PC-3 (cell line): Measurements from ENCODE around the gene VPS13C. TPM values are rescaled to one million over a fixed set of nuclear protein-coding genes. Genes with fewer than 3 reads are reported as not detected.

Source experiments
- ATAC-seq: fragments of 200-7000 bp; cut with Tn5 transposase; 2 replicates; pipeline ENCODE4 v1.9.1; 2020; ENCODE audit warnings: mild to moderate bottlenecking, moderate library complexity
- BruUV-seq: library from RNA; stranded (reverse); fragments of 400-500 nt; replicated peaks from 2 replicates; lab custom pipeline; 2021; lab: Mats Ljungman, UMichigan
- CTCF ChIA-PET: fragments of 300-600 bp; sonication (Branson Sonifier 250); formaldehyde crosslinking; loops from one replicate; lab custom pipeline; 2022; ENCODE audit warnings: antibody characterized with exemption; lab: Charles Lee
- POLR2A ChIA-PET: fragments of 300-600 bp; sonication (Branson Sonifier 250); formaldehyde crosslinking; loops from one replicate; lab custom pipeline; 2022; ENCODE audit warnings: antibody characterized with exemption; ENCODE audit not compliant: unreplicated experiment; lab: Charles Lee
- DNase-seq: peaks from one replicate; pipeline ENCODE4 v3.0.0-alpha.2; 2015
- H2AFZ ChIP-seq: fragments of 300-600 bp; sonication (generic); 2 replicates; pipeline ENCODE4 v1.6.0; 2016; ENCODE audit warnings: antibody characterized with exemption, low read length
- H3F3A ChIP-seq: fragments of 300-600 bp; sonication (generic); one replicate; pipeline ENCODE4 v1.6.0; 2017; ENCODE audit warnings: antibody characterized with exemption, low read length, control low read depth, mild to moderate bottlenecking; ENCODE audit not compliant: unreplicated experiment
- H3K27ac ChIP-seq: fragments of 300-600 bp; sonication (generic); 2 replicates; pipeline ENCODE4 v1.5.1; 2016; ENCODE audit warnings: mild to moderate bottlenecking, low read length
- H3K27me3 ChIP-seq: fragments of 300-600 bp; sonication (generic); 2 replicates; pipeline ENCODE4 v1.6.1; 2016; ENCODE audit warnings: low read length, mixed read lengths
- H3K36me3 ChIP-seq: fragments of 300-600 bp; sonication (generic); 2 replicates; pipeline ENCODE4 v1.6.1; 2016; ENCODE audit warnings: low read depth, mixed run types, low read length, mixed read lengths
- H3K4me1 ChIP-seq: fragments of 300-600 bp; sonication (generic); 2 replicates; pipeline ENCODE4 v1.5.1; 2016; ENCODE audit warnings: low read length; ENCODE audit not compliant: insufficient read depth
- H3K4me2 ChIP-seq: fragments of 300-600 bp; sonication (generic); 2 replicates; pipeline ENCODE4 v1.6.0; 2016; ENCODE audit warnings: low read length
- H3K4me3 ChIP-seq: fragments of 300-600 bp; sonication (generic); 2 replicates; pipeline ENCODE4 v1.5.1; 2016; ENCODE audit warnings: mild to moderate bottlenecking, low read length, mixed read lengths
- H3K79me2 ChIP-seq: fragments of 300-600 bp; sonication (generic); 2 replicates; pipeline ENCODE4 v1.6.1; 2017; ENCODE audit warnings: low read length, mixed read lengths
- H3K9ac ChIP-seq: fragments of 300-600 bp; sonication (generic); 2 replicates; pipeline ENCODE4 v1.6.0; 2016; ENCODE audit warnings: mild to moderate bottlenecking, low read length
- H3K9me2 ChIP-seq: fragments of 300-600 bp; sonication (generic); replicated peaks from 2 replicates; pipeline ENCODE4 v1.6.1; 2016; ENCODE audit warnings: mixed run types, low read length, mixed read lengths
- H3K9me3 ChIP-seq: fragments of 300-600 bp; sonication (generic); 2 replicates; pipeline ENCODE4 v1.6.1; 2016; ENCODE audit warnings: low read length, mixed read lengths
- H4K20me1 ChIP-seq: fragments of 300-600 bp; sonication (generic); 2 replicates; pipeline ENCODE4 v1.6.1; 2016; ENCODE audit warnings: low read length, mixed read lengths
- EZH2 ChIP-seq: fragments of 300-600 bp; sonication (generic); IDR thresholded peaks from one replicate; pipeline ENCODE4 v1.6.1; 2017; ENCODE audit warnings: antibody characterized with exemption, mild to moderate bottlenecking, low read length; ENCODE audit not compliant: unreplicated experiment
- EZH2phosphoT487 ChIP-seq: fragments of 300-600 bp; sonication (generic); IDR thresholded peaks from 2 replicates; pipeline ENCODE4 v1.6.1; 2018; ENCODE audit warnings: mild to moderate bottlenecking, antibody characterized with exemption, low read length, borderline replicate concordance
- intact Hi-C: fragments of 100-400 bp; cut with micrococcal nuclease; formaldehyde crosslinking; loops from 2 replicates; pipeline ENCODE4 v1.9.0; 2023
- total RNA-seq: library from RNA; depleted of rRNA; stranded (reverse); fragments of >200 nt; gene quantifications from 2 replicates; pipeline ENCODE4 v1.2.3, GENCODE V29; 2014
- TF ChIP-seq, protein P1 (sequence below): fragments of 300-600 bp; sonication (generic); conservative IDR thresholded peaks from 2 replicates; pipeline ENCODE4 v1.5.1; 2017; ENCODE audit warnings: antibody characterized with exemption, low read depth, mild to moderate bottlenecking, low read length

The VPS13C gene
- total RNA-seq, 1 experiment from 2014 or later, result 11.4 TPM

DNA sequence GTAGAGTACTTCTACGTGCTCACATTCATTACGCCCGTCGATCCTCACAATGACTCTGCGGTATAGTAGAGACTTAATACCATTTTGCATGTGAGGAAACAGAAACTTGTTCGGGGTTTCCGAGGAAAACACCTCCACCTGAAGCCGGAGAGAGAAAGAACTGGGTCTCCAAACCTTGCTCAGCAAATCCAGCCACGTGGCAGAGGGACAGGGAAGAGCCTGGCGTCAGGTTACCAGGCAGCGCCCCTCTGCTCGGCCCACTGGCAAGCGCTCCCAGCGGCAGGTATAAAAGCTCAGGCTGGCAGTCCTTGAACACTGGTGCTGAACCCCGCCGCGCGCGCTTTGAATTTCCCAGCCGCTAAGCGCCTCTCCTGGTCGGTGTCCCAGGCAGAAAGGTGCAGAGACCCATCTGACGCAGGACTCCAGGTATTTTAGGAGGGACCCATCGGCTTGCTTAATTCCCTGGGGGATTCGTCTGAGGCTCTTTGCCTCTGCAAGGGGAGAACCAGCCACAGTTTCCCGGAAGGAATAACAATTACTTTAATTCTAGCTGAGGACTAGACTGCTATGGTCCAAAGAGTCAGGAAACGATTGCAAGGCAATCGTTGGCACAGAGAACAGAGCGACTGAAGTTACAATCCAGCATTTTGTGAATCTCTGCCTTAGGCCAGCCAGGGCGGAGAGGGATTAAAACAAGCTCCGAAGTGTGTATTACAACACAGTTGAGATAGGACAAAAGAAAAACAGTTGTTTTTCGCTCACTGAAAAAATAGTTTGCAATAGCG, 6.6 kb upstream of the VPS13C start, which contains the start of gene C2CD4A:
C2CD4A (plus strand) TSS at position 315 of the 785 bp plus-strand sequence. CDS start 637 bp downstream, outside the sequence.
- intact Hi-C loops, result loop anchor here (10.0 kb wide), 1 partner anchor 82 kb away; no protein-coding TSS in a partner anchor
- Histone ChIP-seq H3K9ac (no peak within 1 kb of the TSS), H3F3A (no peaks in the 10 kb centered on the region), H3K36me3 (no peaks in the 10 kb centered on the region), H3K9me3 (no peaks in the 10 kb centered on the region), H3K4me3 (peak within 1 kb of the TSS; percentile 60), H2AFZ (peak within 1 kb of the TSS; percentile 63), H3K9me2 (no peaks in the 10 kb centered on the region), H3K79me2 (no peaks in the 10 kb centered on the region), H3K4me2 (peak within 1 kb of the TSS; percentile 88), H3K4me1 (peaks cover 30% of the 10 kb centered on the region), H4K20me1 (no peaks in the 10 kb centered on the region), H3K27me3 (peaks cover 7% of the 10 kb centered on the region), H3K27ac (no peak within 1 kb of the TSS)
- TF ChIP-seq, protein P1, sequence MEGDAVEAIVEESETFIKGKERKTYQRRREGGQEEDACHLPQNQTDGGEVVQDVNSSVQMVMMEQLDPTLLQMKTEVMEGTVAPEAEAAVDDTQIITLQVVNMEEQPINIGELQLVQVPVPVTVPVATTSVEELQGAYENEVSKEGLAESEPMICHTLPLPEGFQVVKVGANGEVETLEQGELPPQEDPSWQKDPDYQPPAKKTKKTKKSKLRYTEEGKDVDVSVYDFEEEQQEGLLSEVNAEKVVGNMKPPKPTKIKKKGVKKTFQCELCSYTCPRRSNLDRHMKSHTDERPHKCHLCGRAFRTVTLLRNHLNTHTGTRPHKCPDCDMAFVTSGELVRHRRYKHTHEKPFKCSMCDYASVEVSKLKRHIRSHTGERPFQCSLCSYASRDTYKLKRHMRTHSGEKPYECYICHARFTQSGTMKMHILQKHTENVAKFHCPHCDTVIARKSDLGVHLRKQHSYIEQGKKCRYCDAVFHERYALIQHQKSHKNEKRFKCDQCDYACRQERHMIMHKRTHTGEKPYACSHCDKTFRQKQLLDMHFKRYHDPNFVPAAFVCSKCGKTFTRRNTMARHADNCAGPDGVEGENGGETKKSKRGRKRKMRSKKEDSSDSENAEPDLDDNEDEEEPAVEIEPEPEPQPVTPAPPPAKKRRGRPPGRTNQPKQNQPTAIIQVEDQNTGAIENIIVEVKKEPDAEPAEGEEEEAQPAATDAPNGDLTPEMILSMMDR, result peak; percentile 22; the same call in 1 of the 2 replicates
- no peak for TF ChIP-seq EZH2phosphoT487
- ChIA-PET CTCF (no interaction called here), POLR2A (no interaction called here)
- ATAC-seq (peak; percentile 68), DNase-seq (peak; percentile 70)
- BruUV-seq, result TSS peak; percentile 94

DNA sequence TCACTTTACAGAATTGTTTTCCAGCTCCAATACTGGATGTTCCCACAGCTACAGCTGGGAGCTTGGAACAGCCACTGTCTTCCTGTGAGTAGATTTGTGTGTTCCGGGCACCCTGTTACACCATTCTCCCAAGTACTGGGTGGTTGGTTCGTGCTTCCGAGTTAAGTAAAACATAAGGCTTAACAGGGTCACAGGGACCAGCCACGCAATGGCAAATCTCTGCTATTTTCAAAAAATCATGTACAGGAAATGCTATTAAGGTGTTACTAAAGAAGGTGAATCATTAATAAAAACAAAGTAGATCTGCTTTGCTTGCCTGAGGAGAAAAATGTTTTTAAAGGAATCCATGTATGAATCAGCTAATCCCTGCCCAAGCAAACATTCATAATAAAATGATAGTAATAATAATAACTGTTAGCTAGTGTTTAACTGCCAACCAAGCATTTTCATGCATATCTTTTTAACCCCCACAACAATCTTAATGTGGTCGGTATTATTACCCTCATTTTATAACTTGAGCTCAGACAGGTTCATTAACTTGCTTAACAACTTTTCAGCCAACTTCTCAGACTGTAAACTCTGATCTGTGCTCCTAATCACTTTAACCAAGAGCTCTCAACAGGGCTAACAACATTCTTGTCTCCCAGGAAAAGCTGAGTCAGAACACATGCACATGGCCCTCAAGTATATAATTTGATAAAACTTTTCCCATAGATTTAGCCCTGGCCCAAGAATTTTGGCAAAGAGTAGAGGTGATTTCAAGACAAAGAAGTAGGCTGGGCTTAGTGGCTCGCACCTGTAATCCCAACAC, 3.8 kb upstream of the VPS13C start:
- H3K4me3 ChIP-seq, result no peak overlapping the region
- H3K36me3 ChIP-seq, result no peaks in the 10 kb centered on the region
- H3K9me3 ChIP-seq, result no peaks in the 10 kb centered on the region
- DNase-seq, result peak; percentile 55
- H3K9ac ChIP-seq, result no peak overlapping the region
- H3K4me2 ChIP-seq, result peak overlapping the region; percentile 46
- TF ChIP-seq EZH2phosphoT487 (no peak), EZH2 (no peak)
- TF ChIP-seq, protein P1, result no peak
- intact Hi-C loops, result loop anchor here (5.0 to 10.0 kb wide), 2 partner anchors 48 to 79 kb away; no protein-coding TSS in a partner anchor
- 0 out of 2 replicates have a peak overlapping the region, but pooled peaks have one; percentile 16 for H2AFZ ChIP-seq
- peak overlapping the region; percentile 45 for H3K27ac ChIP-seq
- ChIA-PET POLR2A (interaction anchor here (0.7 kb wide), 1 partner anchor 78 kb away, joined by 4 read pairs; no protein-coding TSS in a partner anchor), CTCF (interaction anchor here (0.6 kb wide), 1 partner anchor 14 kb away, joined by 3 read pairs; no protein-coding TSS in a partner anchor)
- peaks cover 29% of the 10 kb centered on the region for H3K4me1 ChIP-seq
- H3K27me3 ChIP-seq, result peaks cover 7% of the 10 kb centered on the region
- H3F3A ChIP-seq, result no peaks in the 10 kb centered on the region
- H3K79me2 ChIP-seq, result peaks cover 3% of the 10 kb centered on the region; the same call in 1 of the 2 replicates
- no peaks in the 10 kb centered on the region for H4K20me1 ChIP-seq
- no peaks in the 10 kb centered on the region for H3K9me2 ChIP-seq
- ATAC-seq, result no peak
- BruUV-seq, result no TSS peak
